IMR-90 (cell line): ENCODE measurements around the gene TRIO. TPM values are rescaled to one million over a fixed set of nuclear protein-coding genes. Genes with fewer than 3 reads are reported as not detected.

ENCODE experiments used
- ATAC-seq: fragments of 200-7000 bp; cut with Tn5 transposase; 2 replicates; pipeline ENCODE4 v1.9.1; 2020; ENCODE audit warnings: low read depth, mild to moderate bottlenecking, moderate library complexity
- BruUV-seq: library from RNA; stranded (reverse); fragments of 400-500 nt; replicated peaks from 2 replicates; lab custom pipeline; 2021; lab: Mats Ljungman, UMichigan
- CTCF ChIA-PET: fragments of 300-600 bp; formaldehyde crosslinking; extraction: SDS; loops from one replicate; lab custom pipeline; 2021; ENCODE audit warnings: antibody characterized with exemption; lab: Yijun Ruan, JAX
- POLR2A ChIA-PET: fragments of 300-600 bp; sonication (Branson Sonifier 250); formaldehyde crosslinking; loops from one replicate; lab custom pipeline; 2022; ENCODE audit warnings: antibody characterized with exemption; ENCODE audit not compliant: unreplicated experiment; lab: Charles Lee
- DNase-seq: peaks from one replicate; pipeline ENCODE4 v3.0.0; 2013
- H2AFZ ChIP-seq: replicated peaks from 2 replicates; pipeline ENCODE3; 2013; ENCODE audit warnings: low read length, mild to moderate bottlenecking; ENCODE audit not compliant: poor library complexity
- H2AK5ac ChIP-seq: 2 replicates; pipeline ENCODE4 v1.6.1; 2013; ENCODE audit warnings: low read depth, low read length, inconsistent platforms
- H2AK9ac ChIP-seq: replicated peaks from 2 replicates; pipeline ENCODE3; 2013; ENCODE audit warnings: mild to moderate bottlenecking, low read depth, low read length, moderate library complexity; ENCODE audit not compliant: poor library complexity
- H2BK120ac ChIP-seq: 2 replicates; pipeline ENCODE4 v1.6.1; 2013; ENCODE audit warnings: low read depth, low read length, inconsistent platforms
- H2BK15ac ChIP-seq: 3 replicates; pipeline ENCODE4 v1.6.1; 2013; ENCODE audit warnings: low read depth, low read length, inconsistent platforms
- H2BK20ac ChIP-seq: 2 replicates; pipeline ENCODE4 v1.6.1; 2013; ENCODE audit warnings: low read depth, mild to moderate bottlenecking, inconsistent platforms, low read length, moderate library complexity
- H2BK5ac ChIP-seq: 2 replicates; pipeline ENCODE4 v1.6.1; 2013; ENCODE audit warnings: mild to moderate bottlenecking, low read depth, low read length, inconsistent platforms; ENCODE audit not compliant: poor library complexity, severe bottlenecking
- H3K14ac ChIP-seq: replicated peaks from 2 replicates; pipeline ENCODE4 v1.6.1; 2013; ENCODE audit warnings: low read depth, low read length, inconsistent platforms
- H3K18ac ChIP-seq: 2 replicates; pipeline ENCODE4 v1.6.1; 2013; ENCODE audit warnings: low read depth, low read length, control low read depth
- H3K23ac ChIP-seq: 2 replicates; pipeline ENCODE4 v1.6.1; 2013; ENCODE audit warnings: low read depth, low read length, inconsistent platforms
- H3K27ac ChIP-seq: 2 replicates; pipeline ENCODE4 v1.5.1; 2013; ENCODE audit warnings: mild to moderate bottlenecking, control low read depth, low read length; ENCODE audit not compliant: insufficient read depth
- H3K27me3 ChIP-seq: 2 replicates; pipeline ENCODE4 v1.6.1; 2013; ENCODE audit warnings: low read length; ENCODE audit not compliant: control insufficient read depth, insufficient read depth
- H3K36me3 ChIP-seq: 2 replicates; pipeline ENCODE4 v1.6.1; 2013; ENCODE audit warnings: low read length, mixed read lengths; ENCODE audit not compliant: control insufficient read depth, insufficient read depth
- H3K4ac ChIP-seq: 2 replicates; pipeline ENCODE4 v1.6.1; 2013; ENCODE audit warnings: low read depth, low read length, inconsistent platforms
- H3K4me1 ChIP-seq: 2 replicates; pipeline ENCODE4 v1.6.1; 2013; ENCODE audit warnings: low read length, mixed read lengths; ENCODE audit not compliant: control insufficient read depth, insufficient read depth
- H3K4me2 ChIP-seq: 2 replicates; pipeline ENCODE4 v1.6.1; 2013; ENCODE audit warnings: low read depth, mild to moderate bottlenecking, control low read depth, low read length, moderate library complexity
- H3K4me3 ChIP-seq: 2 replicates; pipeline ENCODE4 v1.5.1; 2013; ENCODE audit warnings: low read depth, mild to moderate bottlenecking, control low read depth, low read length, moderate library complexity; ENCODE audit not compliant: insufficient read depth
- H3K56ac ChIP-seq: 2 replicates; pipeline ENCODE4 v1.6.1; 2013; ENCODE audit warnings: low read length, inconsistent platforms; ENCODE audit not compliant: insufficient read depth; ENCODE audit errors: extremely low read depth
- H3K79me1 ChIP-seq, 2 experiments: 2 replicates each; pipeline ENCODE4 v1.6.1; 2013; ENCODE audit warnings: low read length in 2 of 2, inconsistent platforms in 1 of 2, low read depth in 1 of 2
- H3K9ac ChIP-seq: 2 replicates; pipeline ENCODE4 v1.6.1; 2013; ENCODE audit warnings: low read depth, low read length, control low read depth
- H3K9me1 ChIP-seq: 2 replicates; pipeline ENCODE4 v1.6.1; 2013; ENCODE audit warnings: low read length, inconsistent platforms; ENCODE audit not compliant: insufficient read depth
- H3K9me3 ChIP-seq: 2 replicates; pipeline ENCODE4 v1.6.1; 2013; ENCODE audit warnings: low read length; ENCODE audit not compliant: control insufficient read depth, insufficient read depth
- H4K20me1 ChIP-seq: 2 replicates; pipeline ENCODE4 v1.6.1; 2013; ENCODE audit warnings: low read length, inconsistent platforms; ENCODE audit not compliant: insufficient read depth
- H4K5ac ChIP-seq: 2 replicates; pipeline ENCODE4 v1.6.1; 2013; ENCODE audit warnings: mild to moderate bottlenecking, low read depth, low read length, control low read depth
- H4K8ac ChIP-seq, 2 experiments: 2 replicates each; pipeline ENCODE4 v1.6.1; 2013; ENCODE audit warnings: low read depth in 2 of 2, low read length in 2 of 2, control low read depth in 1 of 2, inconsistent platforms in 1 of 2
- H4K91ac ChIP-seq: 2 replicates; pipeline ENCODE4 v1.6.1; 2013; ENCODE audit warnings: low read depth, low read length, inconsistent platforms; ENCODE audit not compliant: insufficient read depth
- BHLHE40 ChIP-seq: fragments of 150-350 bp; IDR thresholded peaks from 2 replicates; pipeline ENCODE4 v1.6.1; 2016; ENCODE audit warnings: mild to moderate bottlenecking, low read depth, low read length
- CHD1 ChIP-seq: IDR thresholded peaks from 2 replicates; pipeline ENCODE4 v1.6.1; 2012; ENCODE audit warnings: low read depth, low read length, improper control_type of control experiment
- FOS ChIP-seq: fragments of 150-350 bp; IDR thresholded peaks from 2 replicates; pipeline ENCODE4 v1.6.1; 2016; ENCODE audit warnings: low read depth, low read length
- MAFK ChIP-seq: IDR thresholded peaks from 2 replicates; pipeline ENCODE4 v1.6.1; 2012; ENCODE audit warnings: low read depth, low read length, improper control_type of control experiment
- MAZ ChIP-seq: IDR thresholded peaks from 2 replicates; pipeline ENCODE4 v1.6.1; 2012; ENCODE audit warnings: low read depth, mild to moderate bottlenecking, low read length, improper control_type of control experiment, moderate library complexity, borderline replicate concordance
- MXI1 ChIP-seq: IDR thresholded peaks from 2 replicates; pipeline ENCODE4 v1.6.1; 2012; ENCODE audit warnings: low read depth, mild to moderate bottlenecking, low read length, moderate library complexity, borderline replicate concordance
- NFE2L2 ChIP-seq: fragments of 150-350 bp; IDR thresholded peaks from 2 replicates; pipeline ENCODE4 v1.6.1; 2016; ENCODE audit warnings: low read depth, mild to moderate bottlenecking, low read length
- RAD21 ChIP-seq: IDR thresholded peaks from 2 replicates; pipeline ENCODE4 v1.6.1; 2012; ENCODE audit warnings: low read length, improper control_type of control experiment
- RCOR1 ChIP-seq: IDR thresholded peaks from 2 replicates; pipeline ENCODE4 v1.6.1; 2012; ENCODE audit warnings: mild to moderate bottlenecking, low read length, improper control_type of control experiment; ENCODE audit not compliant: insufficient replicate concordance
- RFX5 ChIP-seq: IDR thresholded peaks from 2 replicates; pipeline ENCODE4 v1.8.0; 2012; ENCODE audit warnings: low read depth, mild to moderate bottlenecking, low read length, moderate library complexity
- SMC3 ChIP-seq: fragments of 150-350 bp; IDR thresholded peaks from 2 replicates; pipeline ENCODE4 v1.6.1; 2016; ENCODE audit warnings: low read depth, mild to moderate bottlenecking, antibody characterized with exemption, low read length, moderate library complexity
- WGBS, 2 experiments: methylation state at CpG; one replicate each; pipeline versions ENCODE4 v1.1.5 to v1.1.7; 2013; ENCODE audit warnings: missing lambda C conversion rate in 2 of 2; ENCODE audit not compliant: insufficient read length in 1 of 2; ENCODE audit errors: extremely low coverage in 2 of 2; 5-methylcytosine and 5-hydroxymethylcytosine counted together
- dilution Hi-C: fragments of 300-500 bp; cut with HindIII; formaldehyde crosslinking; loops from one replicate; pipeline ENCODE4 v1.14.3; 2018; ENCODE audit warnings: low sequenced_read_pairs; ENCODE audit not compliant: unreplicated experiment
- in situ Hi-C: fragments of 300-500 bp; cut with MboI; formaldehyde crosslinking; loops from 3 replicates; pipeline ENCODE4 v1.14.3; 2019; ENCODE audit warnings: low sequenced_read_pairs, inconsistent platforms, mixed read lengths
- intact Hi-C: fragments of 100-400 bp; cut with micrococcal nuclease; formaldehyde crosslinking; loops from 2 replicates; pipeline ENCODE4 v1.10.0; 2022
- polyA plus RNA-seq, 3 experiments: library from polyadenylated mRNA; depleted of rRNA; stranded (reverse); fragments of >200 nt; gene quantifications; 2 replicates each; pipeline ENCODE4 v1.2.3, GENCODE V29; 2012; ENCODE audit warnings: low replicate concordance in 1 of 3
- total RNA-seq: library from RNA; depleted of rRNA; stranded (reverse); fragments of >200 nt; gene quantifications from 2 replicates; pipeline ENCODE4 v1.2.3, GENCODE V29; 2012
- TF ChIP-seq, protein P1 (sequence below): fragments of 150-350 bp; IDR thresholded peaks from 2 replicates; pipeline ENCODE4 v1.6.1; 2017; ENCODE audit warnings: mild to moderate bottlenecking, antibody characterized with exemption, low read length, low read depth
- TF ChIP-seq, protein P2 (sequence below): fragments of 150-350 bp; IDR thresholded peaks from 2 replicates; pipeline ENCODE4 v1.6.1; 2016; ENCODE audit warnings: low read depth, mild to moderate bottlenecking, low read length, moderate library complexity, borderline replicate concordance
- TF ChIP-seq, protein P3 (sequence below): conservative IDR thresholded peaks from 2 replicates; pipeline ENCODE4 v1.5.1; 2012; ENCODE audit warnings: mild to moderate bottlenecking, low read depth, low read length, improper control_type of control experiment

Gene TRIO
- total and polyA plus RNA-seq, 2 of the 4 experiments (the other 2 are of a cell fraction), result 206 to 522 TPM

DNA sequence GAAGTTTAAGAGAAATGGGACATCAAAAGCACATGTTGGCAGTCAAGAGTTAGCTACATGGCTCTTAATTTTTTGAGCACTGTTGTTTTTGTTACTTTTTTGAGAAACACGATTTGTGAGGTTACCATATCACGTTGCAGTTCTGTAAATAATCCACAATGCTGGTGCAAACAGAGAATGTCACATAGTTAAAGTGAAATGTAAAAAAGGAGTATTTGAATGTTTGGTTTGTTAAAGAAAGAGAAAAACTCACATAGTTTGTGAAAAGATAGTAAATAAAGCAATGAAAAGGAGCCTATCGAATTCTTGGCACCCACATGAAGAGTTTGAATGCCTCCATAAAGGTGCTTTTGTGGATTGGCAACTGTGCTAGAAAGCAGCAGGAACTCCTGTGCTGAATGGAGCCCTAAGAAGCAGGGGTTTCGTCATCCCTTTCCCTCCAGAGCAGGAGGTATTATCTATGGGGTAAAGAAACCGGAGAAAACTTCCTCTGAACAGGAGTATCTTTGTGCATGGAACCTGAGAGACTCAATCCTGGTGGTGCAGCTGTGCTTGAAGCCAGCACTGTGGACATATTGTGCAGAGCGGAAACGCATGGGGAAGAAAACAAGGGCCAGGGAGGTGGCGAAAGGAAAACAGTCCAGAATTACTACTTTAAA is 289.9 kb downstream of the TRIO start:
- Histone ChIP-seq H3K79me1 (peaks cover 42 to 88% of the 10 kb centered on the region in 2 experiments), H3K4me2 (no peak overlapping the region), H2AFZ (no peak overlapping the region), H3K4me1 (peaks cover 43% of the 10 kb centered on the region), H3K4me3 (no peak overlapping the region), H3K18ac (no peak overlapping the region), H4K5ac (no peak overlapping the region), H2BK120ac (no peak overlapping the region), H3K4ac (no peak overlapping the region), H3K27me3 (no peaks in the 10 kb centered on the region), H3K27ac (no peak overlapping the region), H2BK20ac (no peak overlapping the region), H3K23ac (no peak overlapping the region), H3K36me3 (peaks cover 47% of the 10 kb centered on the region), H2BK5ac (no peak overlapping the region), H3K56ac (no peak overlapping the region), H2BK15ac (no peak overlapping the region), H3K9ac (no peak overlapping the region), H4K8ac (no peak overlapping the region), H3K9me3 (no peaks in the 10 kb centered on the region), H3K14ac (no peak overlapping the region), H2AK9ac (no peak overlapping the region), H4K91ac (no peak overlapping the region), H3K9me1 (peaks cover 27% of the 10 kb centered on the region), H2AK5ac (no peak overlapping the region), H4K20me1 (peaks cover 92% of the 10 kb centered on the region)
- POLR2A ChIA-PET, result no interaction called here
- ATAC-seq (no peak), DNase-seq (no peak)
- 42% methylated on average over 2 of the region's 8 CpGs; no CpG with 5 or more reads in 1 of the 2 experiments for WGBS, 2 experiments
- BruUV-seq, result no TSS peak
- intact Hi-C loops (no loop called here), dilution Hi-C loops (no loop called here), in situ Hi-C loops (no loop called here)
- TF ChIP-seq, protein P1, sequence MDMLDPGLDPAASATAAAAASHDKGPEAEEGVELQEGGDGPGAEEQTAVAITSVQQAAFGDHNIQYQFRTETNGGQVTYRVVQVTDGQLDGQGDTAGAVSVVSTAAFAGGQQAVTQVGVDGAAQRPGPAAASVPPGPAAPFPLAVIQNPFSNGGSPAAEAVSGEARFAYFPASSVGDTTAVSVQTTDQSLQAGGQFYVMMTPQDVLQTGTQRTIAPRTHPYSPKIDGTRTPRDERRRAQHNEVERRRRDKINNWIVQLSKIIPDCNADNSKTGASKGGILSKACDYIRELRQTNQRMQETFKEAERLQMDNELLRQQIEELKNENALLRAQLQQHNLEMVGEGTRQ, result no peak
- TF ChIP-seq NFE2L2, result no peak
- TF ChIP-seq RAD21, result no peak
- TF ChIP-seq, protein P2, sequence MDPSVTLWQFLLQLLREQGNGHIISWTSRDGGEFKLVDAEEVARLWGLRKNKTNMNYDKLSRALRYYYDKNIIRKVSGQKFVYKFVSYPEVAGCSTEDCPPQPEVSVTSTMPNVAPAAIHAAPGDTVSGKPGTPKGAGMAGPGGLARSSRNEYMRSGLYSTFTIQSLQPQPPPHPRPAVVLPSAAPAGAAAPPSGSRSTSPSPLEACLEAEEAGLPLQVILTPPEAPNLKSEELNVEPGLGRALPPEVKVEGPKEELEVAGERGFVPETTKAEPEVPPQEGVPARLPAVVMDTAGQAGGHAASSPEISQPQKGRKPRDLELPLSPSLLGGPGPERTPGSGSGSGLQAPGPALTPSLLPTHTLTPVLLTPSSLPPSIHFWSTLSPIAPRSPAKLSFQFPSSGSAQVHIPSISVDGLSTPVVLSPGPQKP, result no peak
- no peak for TF ChIP-seq BHLHE40
- TF ChIP-seq MAZ, result no peak
- no peak for TF ChIP-seq RCOR1
- TF ChIP-seq MXI1, result no peak
- TF ChIP-seq, protein P3, sequence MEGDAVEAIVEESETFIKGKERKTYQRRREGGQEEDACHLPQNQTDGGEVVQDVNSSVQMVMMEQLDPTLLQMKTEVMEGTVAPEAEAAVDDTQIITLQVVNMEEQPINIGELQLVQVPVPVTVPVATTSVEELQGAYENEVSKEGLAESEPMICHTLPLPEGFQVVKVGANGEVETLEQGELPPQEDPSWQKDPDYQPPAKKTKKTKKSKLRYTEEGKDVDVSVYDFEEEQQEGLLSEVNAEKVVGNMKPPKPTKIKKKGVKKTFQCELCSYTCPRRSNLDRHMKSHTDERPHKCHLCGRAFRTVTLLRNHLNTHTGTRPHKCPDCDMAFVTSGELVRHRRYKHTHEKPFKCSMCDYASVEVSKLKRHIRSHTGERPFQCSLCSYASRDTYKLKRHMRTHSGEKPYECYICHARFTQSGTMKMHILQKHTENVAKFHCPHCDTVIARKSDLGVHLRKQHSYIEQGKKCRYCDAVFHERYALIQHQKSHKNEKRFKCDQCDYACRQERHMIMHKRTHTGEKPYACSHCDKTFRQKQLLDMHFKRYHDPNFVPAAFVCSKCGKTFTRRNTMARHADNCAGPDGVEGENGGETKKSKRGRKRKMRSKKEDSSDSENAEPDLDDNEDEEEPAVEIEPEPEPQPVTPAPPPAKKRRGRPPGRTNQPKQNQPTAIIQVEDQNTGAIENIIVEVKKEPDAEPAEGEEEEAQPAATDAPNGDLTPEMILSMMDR, result no peak
- TF ChIP-seq FOS, result no peak
- TF ChIP-seq RFX5, result no peak
- TF ChIP-seq CHD1, result no peak
- no peak for TF ChIP-seq MAFK
- no peak for TF ChIP-seq SMC3
- CTCF ChIA-PET, result no interaction called here
